Transverse colon (tissue), 4 donors: Measurements from ENCODE around the gene PKD1. TPM values are rescaled to one million over a fixed set of nuclear protein-coding genes. Genes with fewer than 3 reads are reported as not detected.
A peak's percentile ranks its signal among the peaks of the same experiment; 100 is the strongest.

Source experiments
- DNase-seq: peaks from one replicate; pipeline ENCODE4 v3.0.0-alpha.2; 2019
- H3K27ac ChIP-seq, 4 donors: fragments of 200-600 bp; sonication (generic); 2 replicates each; pipeline ENCODE4 v1.5.1; 2016 to 2018; ENCODE audit warnings: inconsistent platforms in 4 of 4
- H3K27me3 ChIP-seq: fragments of 200-600 bp; sonication (generic); 2 replicates; pipeline ENCODE4 v1.5.1; 2017; ENCODE audit warnings: inconsistent platforms
- H3K36me3 ChIP-seq, 4 donors: fragments of 200-600 bp; sonication (generic); 2 replicates each; pipeline ENCODE4 v1.5.1; 2017 to 2019; ENCODE audit warnings: inconsistent platforms in 4 of 4
- H3K4me1 ChIP-seq, 4 donors: fragments of 200-600 bp; sonication (generic); 2 replicates each; pipeline ENCODE4 v1.5.1; 2017 to 2020; ENCODE audit warnings: inconsistent platforms in 4 of 4
- H3K4me3 ChIP-seq, 4 donors: fragments of 200-600 bp; sonication (generic); 1 replicate in 1 of 4; 2 replicates in 3 of 4; pipeline versions ENCODE4 v1.5.1 to v1.6.1; 2017 to 2019; ENCODE audit warnings: inconsistent platforms in 4 of 4
- H3K9me3 ChIP-seq, 2 donors: fragments of 200-600 bp; sonication (generic); 2 replicates each; pipeline ENCODE4 v1.5.1; 2017 to 2019; ENCODE audit warnings: inconsistent platforms in 2 of 2
- CTCF ChIP-seq, 5 experiments: fragments of 200-600 bp in 3 of 5; fragments of 450-650 bp in 2 of 5; sonication (generic) in 3 of 5; IDR thresholded peaks; 1 replicate in 2 of 5; 2 replicates in 3 of 5; pipeline ENCODE4 v1.5.1; 2016 to 2017; ENCODE audit warnings: antibody characterized with exemption in 5 of 5, inconsistent platforms in 3 of 5, mild to moderate bottlenecking in 2 of 5, moderate library complexity in 1 of 5
- EP300 ChIP-seq: sonication (generic); formaldehyde crosslinking; IDR thresholded peaks from one replicate; pipeline ENCODE4 v1.6.1; 2017; ENCODE audit warnings: antibody characterized with exemption, low read depth
- POLR2A ChIP-seq: fragments of 450-650 bp; IDR thresholded peaks from one replicate; pipeline ENCODE4 v1.6.1; 2016; ENCODE audit warnings: antibody characterized with exemption, mild to moderate bottlenecking, moderate library complexity
- POLR2AphosphoS5 ChIP-seq, 3 donors: sonication (generic); formaldehyde crosslinking; IDR thresholded peaks; one replicate each; pipeline ENCODE4 v1.6.1; 2016; ENCODE audit warnings: antibody characterized with exemption in 3 of 3
- WGBS, 2 donors: methylation state at CpG; one replicate each; pipeline ENCODE4 v1.1.5; 2018; ENCODE audit warnings: low coverage in 1 of 2; 5-methylcytosine and 5-hydroxymethylcytosine counted together
- in situ Hi-C, 4 donors: fragments of 200-750 bp; cut with MboI; loops; one replicate each; pipeline versions ENCODE4 v1.15.0 to v1.15.1; 2017; ENCODE audit warnings: low sequenced_read_pairs in 3 of 4, low pct_ligation_motif_present in 1 of 4, low pct_unique_long_range_greater_than_20kb in 1 of 4
- intact Hi-C: fragments of 100-400 bp; cut with DNase I; formaldehyde crosslinking; loops from one replicate; pipeline ENCODE4 v1.15.1; 2023; ENCODE audit warnings: low total_unique reads
- total RNA-seq, 4 donors: library from RNA; depleted of rRNA; stranded (reverse); fragments of >200 nt; gene quantifications; one replicate each; pipeline ENCODE4 v1.1.0, GENCODE V29; 2016

Gene PKD1
- total RNA-seq, 4 donors from 2014 or later = 131 to 1,015 (median 289) TPM

GRCh38 chr16:2056077-2056476 is 79.6 kb downstream of the PKD1 start:
- WGBS, 2 donors = 76% methylated on average over 15 of the region's 15 CpGs; no CpG with 5 or more reads in 1 of the 2 donors
- TF ChIP-seq EP300 (no peak), POLR2AphosphoS5 (IDR thresholded peaks at IDR 0.05) (no peak), CTCF (IDR thresholded peaks at IDR 0.05) (no peak), POLR2A (no peak)
- in situ Hi-C loops = no loop called here
- Histone ChIP-seq H3K27ac (no peak overlapping the region), H3K27me3 (no peaks in the 10 kb centered on the region), H3K4me3 (no peak overlapping the region), H3K4me1 (peaks cover 0 to 12% (median 10%) of the 10 kb centered on the region in 4 donors), H3K9me3 (no peaks in the 10 kb centered on the region), H3K36me3 (peaks cover 0 to 7% (median 0%) of the 10 kb centered on the region in 4 donors)
- intact Hi-C loops = no loop called here
- DNase-seq = no peak

GRCh38 chr16:2054543-2055245 is 81.0 kb downstream of the PKD1 start:
- in situ Hi-C loops (no loop called here), intact Hi-C loops (no loop called here)
- H3K36me3 ChIP-seq = peaks cover 0 to 7% (median 0%) of the 10 kb centered on the region in 4 donors
- WGBS, 2 donors = 63% methylated on average over 29 of the region's 29 CpGs; no CpG with 5 or more reads in 1 of the 2 donors
- TF ChIP-seq CTCF (IDR thresholded peaks at IDR 0.05) = no peak
- no peak for TF ChIP-seq EP300
- TF ChIP-seq POLR2AphosphoS5 (IDR thresholded peaks at IDR 0.05) = peak; percentile 25 to 63 (median 40)
- TF ChIP-seq POLR2A = peak; percentile 21
- H3K4me1 ChIP-seq = peaks cover 0 to 12% (median 10%) of the 10 kb centered on the region in 4 donors
- peak overlapping the region; percentile 27 to 75 (median 59) for H3K27ac ChIP-seq
- DNase-seq = peak; percentile 89
- H3K4me3 ChIP-seq = no peak overlapping the region
- H3K9me3 ChIP-seq = no peaks in the 10 kb centered on the region
- H3K27me3 ChIP-seq = no peaks in the 10 kb centered on the region

GRCh38 chr16:2053897-2054296 is 81.8 kb downstream of the PKD1 start:
- Histone ChIP-seq H3K9me3 (no peaks in the 10 kb centered on the region), H3K36me3 (peaks cover 0 to 7% (median 0%) of the 10 kb centered on the region in 4 donors), H3K27ac (peak overlapping the region in 2 of 4 donors; percentile 62 to 75), H3K27me3 (no peaks in the 10 kb centered on the region), H3K4me3 (no peak overlapping the region), H3K4me1 (peaks cover 2 to 18% (median 14%) of the 10 kb centered on the region in 4 donors)
- DNase-seq = no peak
- no peak for TF ChIP-seq POLR2AphosphoS5 (IDR thresholded peaks at IDR 0.05)
- TF ChIP-seq EP300 = no peak
- TF ChIP-seq CTCF (IDR thresholded peaks at IDR 0.05) = no peak
- TF ChIP-seq POLR2A = no peak
- 95% methylated on average over 17 of the region's 17 CpGs; no CpG with 5 or more reads in 1 of the 2 donors for WGBS, 2 donors
- intact Hi-C loops (no loop called here), in situ Hi-C loops (no loop called here)

GRCh38 chr16:2053211-2053610 is 82.5 kb downstream of the PKD1 start:
- intact Hi-C loops = no loop called here
- 90 to 96% methylated on average over 2 to 20 of the region's 21 CpGs for WGBS, 2 donors
- no peaks in the 10 kb centered on the region for H3K27me3 ChIP-seq
- H3K4me3 ChIP-seq = no peak overlapping the region
- no peak for DNase-seq
- H3K9me3 ChIP-seq = no peaks in the 10 kb centered on the region
- TF ChIP-seq CTCF (IDR thresholded peaks at IDR 0.05) (no peak), POLR2AphosphoS5 (IDR thresholded peaks at IDR 0.05) (no peak), POLR2A (no peak), EP300 (no peak)
- H3K27ac ChIP-seq = no peak overlapping the region
- peaks cover 0 to 7% (median 0%) of the 10 kb centered on the region in 4 donors for H3K36me3 ChIP-seq
- in situ Hi-C loops = no loop called here
- peaks cover 8 to 24% (median 20%) of the 10 kb centered on the region in 4 donors for H3K4me1 ChIP-seq
